Endothelial cell of umbilical vein (primary cell): ENCODE measurements around the gene ADM2. TPM values are rescaled to one million over a fixed set of nuclear protein-coding genes. Genes with fewer than 3 reads are reported as not detected.

ENCODE experiments used
- BruUV-seq: library from RNA; stranded (reverse); fragments of 400-500 nt; replicated peaks from 2 replicates; lab custom pipeline; 2021; lab: Mats Ljungman, UMichigan
- CTCF ChIA-PET: fragments of 300-600, 350-600 bp; sonication (Branson Sonifier 250); formaldehyde crosslinking; loops from one replicate; lab custom pipeline; 2021; ENCODE audit warnings: antibody characterized with exemption, inconsistent platforms; lab: Charles Lee
- POLR2A ChIA-PET: fragments of 300-600, 350-600 bp; sonication (Branson Sonifier 250); formaldehyde crosslinking; loops from one replicate; lab custom pipeline; 2021; ENCODE audit warnings: antibody characterized with exemption, inconsistent platforms; lab: Charles Lee
- DNase-seq: peaks from one replicate; pipeline ENCODE4 v3.0.0-alpha.2; 2011; ENCODE audit warnings: low read depth, low spot score
- FAIRE-seq: peaks from 2 replicates; lab custom pipeline; 2011; peaks lifted over from hg19 to GRCh38; lab: Jason Lieb, UNC
- H2AFZ ChIP-seq: 2 replicates; pipeline ENCODE4 v1.6.0; 2012; ENCODE audit warnings: low read depth, low read length, control low read depth, inconsistent platforms
- H3K27ac ChIP-seq: 2 replicates; pipeline ENCODE4 v1.5.1; 2011; ENCODE audit warnings: low read depth, mild to moderate bottlenecking, control low read depth, low read length, moderate library complexity; ENCODE audit not compliant: insufficient read depth
- H3K27me3 ChIP-seq, 2 experiments: 2 replicates each; pipeline versions ENCODE4 v1.6.0 to v1.6.1; 2011; ENCODE audit warnings: low read length in 2 of 2, mixed read lengths in 1 of 2; ENCODE audit not compliant: control insufficient read depth in 2 of 2, insufficient read depth in 2 of 2
- H3K36me3 ChIP-seq, 2 experiments: 2 replicates in 1 of 2; 3 replicates in 1 of 2; pipeline ENCODE4 v1.5.1; 2011; ENCODE audit warnings: low read length in 2 of 2, mild to moderate bottlenecking in 1 of 2, moderate library complexity in 1 of 2; ENCODE audit not compliant: control insufficient read depth in 2 of 2, insufficient read depth in 2 of 2; ENCODE audit errors: extremely low read depth in 1 of 2
- H3K4me1 ChIP-seq: 3 replicates; pipeline ENCODE4 v1.5.1; 2011; ENCODE audit warnings: mild to moderate bottlenecking, low read length; ENCODE audit not compliant: control insufficient read depth, insufficient read depth; ENCODE audit errors: extremely low read depth
- H3K4me2 ChIP-seq: 2 replicates; pipeline ENCODE4 v1.6.1; 2011; ENCODE audit warnings: low read length, control low read depth, mixed read lengths; ENCODE audit not compliant: insufficient read depth
- H3K4me3 ChIP-seq, 3 experiments: fragments of 200-600 bp in 1 of 3; sonication (generic), shearing (Covaris generic) in 1 of 3; replicated peaks in 1 of 3; 2 replicates each; pipeline ENCODE4 v1.5.1; 2011 to 2016; ENCODE audit warnings: control low read depth in 3 of 3, low read length in 3 of 3, mild to moderate bottlenecking in 2 of 3, inconsistent platforms in 1 of 3, low read depth in 1 of 3, moderate library complexity in 1 of 3; ENCODE audit not compliant: insufficient read depth in 1 of 3
- H3K79me2 ChIP-seq: 2 replicates; pipeline ENCODE4 v1.6.0; 2012; ENCODE audit warnings: low read length, inconsistent platforms; ENCODE audit not compliant: control insufficient read depth, insufficient read depth
- H3K9ac ChIP-seq: replicated peaks from 2 replicates; pipeline ENCODE3; 2011; ENCODE audit warnings: low read length, control low read depth; ENCODE audit not compliant: insufficient read depth; ENCODE audit errors: extremely low read depth
- H3K9me1 ChIP-seq: replicated peaks from 3 replicates; pipeline ENCODE4 v1.6.0; 2011; ENCODE audit warnings: mild to moderate bottlenecking, low read length; ENCODE audit not compliant: control insufficient read depth, insufficient read depth; ENCODE audit errors: extremely low read depth
- H3K9me3 ChIP-seq: replicated peaks from 2 replicates; pipeline ENCODE4 v1.5.1; 2012; ENCODE audit warnings: low read length, inconsistent platforms; ENCODE audit not compliant: control insufficient read depth, insufficient read depth
- H4K20me1 ChIP-seq: replicated peaks from 2 replicates; pipeline ENCODE3; 2011; ENCODE audit warnings: mild to moderate bottlenecking, low read length; ENCODE audit not compliant: control insufficient read depth, insufficient read depth; ENCODE audit errors: extremely low read depth
- EZH2 ChIP-seq: IDR thresholded peaks from 2 replicates; pipeline ENCODE4 v1.6.1; 2012; ENCODE audit warnings: borderline replicate concordance, low read depth, mild to moderate bottlenecking, moderate library complexity, low read length, inconsistent platforms; ENCODE audit not compliant: severe bottlenecking
- FOS ChIP-seq: IDR thresholded peaks from 2 replicates; pipeline ENCODE4 v1.6.1; 2011; ENCODE audit warnings: mild to moderate bottlenecking, low read length, moderate library complexity, borderline replicate concordance; ENCODE audit not compliant: insufficient read depth
- GATA2 ChIP-seq: IDR thresholded peaks from 2 replicates; pipeline ENCODE4 v1.7.0; 2011; ENCODE audit warnings: low read depth, mild to moderate bottlenecking, moderate library complexity, mixed read lengths, low read length; ENCODE audit not compliant: insufficient read length, insufficient read depth
- JUN ChIP-seq: IDR thresholded peaks from 2 replicates; pipeline ENCODE4 v1.6.1; 2011; ENCODE audit warnings: borderline replicate concordance, low read depth; ENCODE audit not compliant: insufficient read length, insufficient read depth
- MYC ChIP-seq: IDR thresholded peaks from one replicate; pipeline ENCODE4 v1.6.1; 2011; ENCODE audit warnings: mild to moderate bottlenecking, low read depth, low read length
- POLR2A ChIP-seq: IDR thresholded peaks from 2 replicates; pipeline ENCODE4 v1.6.1; 2012; ENCODE audit warnings: low read depth, mild to moderate bottlenecking, control low read depth, low read length
- POLR2AphosphoS5 ChIP-seq: IDR thresholded peaks from 2 replicates; pipeline ENCODE4 v1.6.1; 2012; ENCODE audit warnings: low read depth, mild to moderate bottlenecking, control low read depth, low read length, moderate library complexity; ENCODE audit not compliant: insufficient read depth
- dilution Hi-C: fragments of 300-500 bp; cut with MboI; formaldehyde crosslinking; loops from one replicate; pipeline ENCODE4 v1.15.0; 2019; ENCODE audit warnings: low sequenced_read_pairs; ENCODE audit not compliant: extremely low pct_ligation_motif_present
- intact Hi-C: fragments of 100-400 bp; cut with micrococcal nuclease; formaldehyde crosslinking; loops from one replicate; pipeline ENCODE4 v1.10.0; 2022
- polyA plus RNA-seq, 4 experiments: library from polyadenylated mRNA; depleted of rRNA in 3 of 4; stranded (reverse) in 3 of 4; unstranded in 1 of 4; fragments of >200 nt; gene quantifications; 2 replicates each; pipeline versions ENCODE4 v1.2.1 to v1.2.3, GENCODE V29; 2011 to 2012; ENCODE audit warnings: missing spikeins in 1 of 4
- total RNA-seq: library from RNA; stranded (reverse); gene quantifications from 2 replicates; pipeline ENCODE4 v1.2.3, GENCODE V29; 2021
- TF ChIP-seq, protein P1 (sequence below), 2 donors: IDR thresholded peaks; 1 replicate in 1 of 2; 2 replicates in 1 of 2; pipeline ENCODE4 v1.5.1; 2011; ENCODE audit warnings: low read length in 2 of 2, mild to moderate bottlenecking in 2 of 2, moderate library complexity in 2 of 2, control low read depth in 1 of 2, inconsistent platforms in 1 of 2, low read depth in 1 of 2; ENCODE audit not compliant: insufficient read depth in 1 of 2; ENCODE audit errors: extremely low read depth in 1 of 2
- TF ChIP-seq, protein P2 (sequence below): IDR thresholded peaks from 2 replicates; pipeline ENCODE4 v1.6.1; 2011; ENCODE audit not compliant: insufficient read depth, insufficient read length

Gene ADM2
- total and polyA plus RNA-seq, 2 donors (not counting 3 experiments of a cell fraction or from before 2014, with no cell fraction given): 0.28 to 1.5 TPM

DNA sequence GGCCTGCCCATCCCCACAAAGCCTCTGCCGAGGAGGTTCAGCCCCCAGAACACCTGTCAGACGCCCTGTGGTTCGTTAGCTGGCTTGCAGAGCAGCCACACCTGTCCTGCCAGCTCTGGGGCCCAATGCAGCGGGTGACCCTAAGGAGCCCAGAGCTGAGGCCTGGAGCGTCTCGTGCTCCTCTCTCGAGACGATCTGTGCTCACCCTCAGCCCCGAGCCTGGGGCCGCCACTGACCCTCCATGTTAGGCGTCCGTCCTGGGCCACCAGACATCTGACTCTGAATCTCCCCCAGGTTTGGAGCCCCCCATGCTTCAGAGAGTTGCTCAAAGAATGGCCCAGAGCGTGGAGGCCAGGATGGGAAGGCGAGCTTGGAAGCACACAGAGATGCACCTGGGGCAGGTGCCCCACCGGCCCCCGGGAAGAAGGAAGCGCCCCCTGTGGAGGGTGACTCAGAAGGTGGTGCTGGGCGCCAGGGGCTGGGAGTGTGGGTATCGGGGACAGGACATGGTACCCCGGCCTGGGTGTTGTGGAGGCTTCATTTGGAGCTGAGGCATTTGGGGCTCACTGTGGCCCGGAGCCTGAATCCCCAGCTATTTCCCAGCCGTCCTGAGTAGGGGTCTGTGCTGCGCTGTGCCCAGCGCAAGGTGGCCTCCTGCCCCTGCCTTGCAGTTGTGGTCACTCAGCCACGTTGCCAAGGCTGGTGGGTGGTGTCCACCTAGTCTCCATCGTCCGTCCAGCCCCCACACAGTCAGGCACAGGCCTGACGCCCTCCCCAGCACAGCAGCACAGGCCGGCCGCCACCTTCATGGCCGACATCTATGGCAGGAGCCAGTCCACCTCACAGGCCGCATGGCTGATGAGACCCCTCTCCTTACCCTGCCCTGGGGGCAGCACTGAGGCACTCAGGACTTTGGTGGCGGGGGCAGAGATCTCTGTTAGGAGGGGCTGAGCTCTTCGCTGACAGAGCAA is 42.8 kb upstream of the ADM2 start:
- intact Hi-C loops (no loop called here), dilution Hi-C loops (no loop called here)
- ChIA-PET POLR2A (no interaction called here), CTCF (no interaction called here)
- no peak for TF ChIP-seq FOS
- no peak for TF ChIP-seq POLR2AphosphoS5
- TF ChIP-seq MYC: no peak
- TF ChIP-seq JUN: no peak
- TF ChIP-seq, protein P1, sequence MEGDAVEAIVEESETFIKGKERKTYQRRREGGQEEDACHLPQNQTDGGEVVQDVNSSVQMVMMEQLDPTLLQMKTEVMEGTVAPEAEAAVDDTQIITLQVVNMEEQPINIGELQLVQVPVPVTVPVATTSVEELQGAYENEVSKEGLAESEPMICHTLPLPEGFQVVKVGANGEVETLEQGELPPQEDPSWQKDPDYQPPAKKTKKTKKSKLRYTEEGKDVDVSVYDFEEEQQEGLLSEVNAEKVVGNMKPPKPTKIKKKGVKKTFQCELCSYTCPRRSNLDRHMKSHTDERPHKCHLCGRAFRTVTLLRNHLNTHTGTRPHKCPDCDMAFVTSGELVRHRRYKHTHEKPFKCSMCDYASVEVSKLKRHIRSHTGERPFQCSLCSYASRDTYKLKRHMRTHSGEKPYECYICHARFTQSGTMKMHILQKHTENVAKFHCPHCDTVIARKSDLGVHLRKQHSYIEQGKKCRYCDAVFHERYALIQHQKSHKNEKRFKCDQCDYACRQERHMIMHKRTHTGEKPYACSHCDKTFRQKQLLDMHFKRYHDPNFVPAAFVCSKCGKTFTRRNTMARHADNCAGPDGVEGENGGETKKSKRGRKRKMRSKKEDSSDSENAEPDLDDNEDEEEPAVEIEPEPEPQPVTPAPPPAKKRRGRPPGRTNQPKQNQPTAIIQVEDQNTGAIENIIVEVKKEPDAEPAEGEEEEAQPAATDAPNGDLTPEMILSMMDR (IDR thresholded peaks at IDR 0.05; ENCODE audit: extremely low read depth in 1 of 2, insufficient read depth in 1 of 2, low read depth in 1 of 2, low read length in 2 of 2): no peak
- TF ChIP-seq GATA2: no peak
- TF ChIP-seq EZH2: no peak
- TF ChIP-seq, protein P2, sequence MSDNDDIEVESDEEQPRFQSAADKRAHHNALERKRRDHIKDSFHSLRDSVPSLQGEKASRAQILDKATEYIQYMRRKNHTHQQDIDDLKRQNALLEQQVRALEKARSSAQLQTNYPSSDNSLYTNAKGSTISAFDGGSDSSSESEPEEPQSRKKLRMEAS: no peak
- no peak for TF ChIP-seq POLR2A
- no peaks in the 10 kb centered on the region for H3K4me1 ChIP-seq
- H3K36me3 ChIP-seq: peaks cover 0 to 41% of the 10 kb centered on the region in 2 experiments
- DNase-seq (no peak), FAIRE-seq (no peak)
- no TSS peak for BruUV-seq
- H3K9ac ChIP-seq: no peak overlapping the region
- no peaks in the 10 kb centered on the region for H3K79me2 ChIP-seq
- H4K20me1 ChIP-seq: no peaks in the 10 kb centered on the region
- H2AFZ ChIP-seq: no peak overlapping the region
- no peak overlapping the region for H3K4me3 ChIP-seq
- H3K27ac ChIP-seq: no peak overlapping the region
- no peak overlapping the region for H3K4me2 ChIP-seq
- H3K27me3 ChIP-seq: no peaks in the 10 kb centered on the region
- H3K9me3 ChIP-seq: no peaks in the 10 kb centered on the region
- no peaks in the 10 kb centered on the region for H3K9me1 ChIP-seq
